Bronchial epithelial cell (primary cell): Measurements from ENCODE around the gene CHMP3. TPM values are rescaled to one million over a fixed set of nuclear protein-coding genes. Genes with fewer than 3 reads are reported as not detected.

Experiments
- DNase-seq: peaks from one replicate; pipeline ENCODE4 v3.0.0-alpha.2; 2010; ENCODE audit warnings: low read depth
- FAIRE-seq: peaks from 2 replicates; lab custom pipeline; 2011; peaks lifted over from hg19 to GRCh38; lab: Jason Lieb, UNC
- H3K27me3 ChIP-seq: 2 replicates; pipeline ENCODE4 v1.5.1; 2011; ENCODE audit warnings: low read length; ENCODE audit not compliant: control insufficient read depth, insufficient read depth
- H3K36me3 ChIP-seq: 2 replicates; pipeline ENCODE4 v1.5.1; 2011; ENCODE audit warnings: low read length; ENCODE audit not compliant: control insufficient read depth, insufficient read depth
- H3K4me3 ChIP-seq: 2 replicates; pipeline ENCODE4 v1.5.1; 2011; ENCODE audit warnings: mild to moderate bottlenecking, low read depth, low read length, control low read depth
- total RNA-seq: library from RNA; depleted of rRNA; stranded (reverse); fragments of >200 nt; gene quantifications from 2 replicates; pipeline ENCODE4 v1.2.1, GENCODE V29; 2014
- TF ChIP-seq, protein P1 (sequence below): IDR thresholded peaks from 2 replicates; pipeline ENCODE4 v1.5.1; 2011; ENCODE audit warnings: mild to moderate bottlenecking, moderate library complexity, low read length, control low read depth, inconsistent platforms; ENCODE audit not compliant: insufficient read depth, severe bottlenecking

CHMP3 gene
- total RNA-seq, 1 donor from 2014 or later, result 60.6 TPM

GRCh38 chr2:86518481-86518880 lies 44.8 kb downstream of the CHMP3 start:
- no peak for FAIRE-seq
- TF ChIP-seq, protein P1, sequence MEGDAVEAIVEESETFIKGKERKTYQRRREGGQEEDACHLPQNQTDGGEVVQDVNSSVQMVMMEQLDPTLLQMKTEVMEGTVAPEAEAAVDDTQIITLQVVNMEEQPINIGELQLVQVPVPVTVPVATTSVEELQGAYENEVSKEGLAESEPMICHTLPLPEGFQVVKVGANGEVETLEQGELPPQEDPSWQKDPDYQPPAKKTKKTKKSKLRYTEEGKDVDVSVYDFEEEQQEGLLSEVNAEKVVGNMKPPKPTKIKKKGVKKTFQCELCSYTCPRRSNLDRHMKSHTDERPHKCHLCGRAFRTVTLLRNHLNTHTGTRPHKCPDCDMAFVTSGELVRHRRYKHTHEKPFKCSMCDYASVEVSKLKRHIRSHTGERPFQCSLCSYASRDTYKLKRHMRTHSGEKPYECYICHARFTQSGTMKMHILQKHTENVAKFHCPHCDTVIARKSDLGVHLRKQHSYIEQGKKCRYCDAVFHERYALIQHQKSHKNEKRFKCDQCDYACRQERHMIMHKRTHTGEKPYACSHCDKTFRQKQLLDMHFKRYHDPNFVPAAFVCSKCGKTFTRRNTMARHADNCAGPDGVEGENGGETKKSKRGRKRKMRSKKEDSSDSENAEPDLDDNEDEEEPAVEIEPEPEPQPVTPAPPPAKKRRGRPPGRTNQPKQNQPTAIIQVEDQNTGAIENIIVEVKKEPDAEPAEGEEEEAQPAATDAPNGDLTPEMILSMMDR, result peak; percentile 33
- DNase-seq, result no peak

GRCh38 chr2:86513948-86514660 lies 49.1 kb downstream of the CHMP3 start:
- no peak for DNase-seq
- Histone ChIP-seq H3K27me3 (no peaks in the 10 kb centered on the region), H3K4me3 (no peak overlapping the region), H3K36me3 (peaks cover 6% of the 10 kb centered on the region)
- FAIRE-seq, result no peak
- TF ChIP-seq, protein P1, result no peak

More at GRCh38 chr2:86518481-86518880, 44.8 kb downstream of the CHMP3 start:
- Histone ChIP-seq H3K36me3 (no peaks in the 10 kb centered on the region), H3K27me3 (no peaks in the 10 kb centered on the region), H3K4me3 (no peak overlapping the region)

GRCh38 chr2:86512892-86513291 lies 50.4 kb downstream of the CHMP3 start:
- no peak for FAIRE-seq
- peaks cover 6% of the 10 kb centered on the region for H3K36me3 ChIP-seq
- H3K27me3 ChIP-seq, result no peaks in the 10 kb centered on the region
- TF ChIP-seq, protein P1, result no peak
- no peak overlapping the region for H3K4me3 ChIP-seq
- DNase-seq, result no peak

- FAIRE-seq, result peak; percentile 7
- H3K36me3 ChIP-seq, result peaks cover 9% of the 10 kb centered on the region
- peak; percentile 29 for DNase-seq
- no peaks in the 10 kb centered on the region for H3K27me3 ChIP-seq
- TF ChIP-seq, protein P1, result no peak
- H3K4me3 ChIP-seq, result no peak overlapping the region
These were observed 51.2 kb downstream of the CHMP3 start for GRCh38 chr2:86512034-86512433.

- TF ChIP-seq, protein P1, result no peak
- DNase-seq, result no peak
- FAIRE-seq, result peak; percentile 92
These were observed 52.8 kb downstream of the CHMP3 start for GRCh38 chr2:86510436-86510933.

More at GRCh38 chr2:86510436-86510933, 52.8 kb downstream of the CHMP3 start:
- Histone ChIP-seq H3K27me3 (no peaks in the 10 kb centered on the region), H3K36me3 (peaks cover 12% of the 10 kb centered on the region), H3K4me3 (no peak overlapping the region)
